Suprapubic skin (tissue), 4 donors: ENCODE measurements around the gene C1orf141. TPM values are rescaled to one million over a fixed set of nuclear protein-coding genes. Genes with fewer than 3 reads are reported as not detected.

Experiments used
- DNase-seq, 2 donors: peaks; one replicate each; pipeline ENCODE4 v3.0.0-alpha.2; 2019; ENCODE audit warnings: low spot score in 2 of 2
- H3K27ac ChIP-seq: fragments of 200-600 bp; sonication (generic); one replicate; pipeline ENCODE4 v1.5.1; 2019
- H3K27me3 ChIP-seq: fragments of 200-600 bp; sonication (generic); one replicate; pipeline ENCODE4 v1.5.1; 2019
- H3K36me3 ChIP-seq: fragments of 200-600 bp; sonication (generic); one replicate; pipeline ENCODE4 v1.5.1; 2019
- H3K4me1 ChIP-seq: fragments of 200-600 bp; sonication (generic); one replicate; pipeline ENCODE4 v1.5.1; 2019
- H3K4me3 ChIP-seq: fragments of 200-600 bp; sonication (generic); one replicate; pipeline ENCODE4 v1.5.1; 2019; ENCODE audit warnings: mild to moderate bottlenecking
- H3K9me3 ChIP-seq: fragments of 200-600 bp; sonication (generic); one replicate; pipeline ENCODE4 v1.5.1; 2019
- CTCF ChIP-seq, 2 donors: fragments of 200-600 bp in 1 of 2; fragments of 450-650 bp in 1 of 2; sonication (generic) in 1 of 2; IDR thresholded peaks; one replicate each; pipeline ENCODE4 v1.5.1; 2016 to 2019; ENCODE audit warnings: antibody characterized with exemption in 2 of 2, mild to moderate bottlenecking in 1 of 2, moderate library complexity in 1 of 2
- EP300 ChIP-seq: sonication (generic); formaldehyde crosslinking; IDR thresholded peaks from one replicate; pipeline ENCODE4 v1.6.1; 2017; ENCODE audit warnings: antibody characterized with exemption
- POLR2A ChIP-seq, 2 donors: fragments of 450-650 bp; IDR thresholded peaks; one replicate each; pipeline ENCODE4 v1.6.1; 2017; ENCODE audit warnings: antibody characterized with exemption in 2 of 2, mild to moderate bottlenecking in 2 of 2, moderate library complexity in 2 of 2
- POLR2AphosphoS5 ChIP-seq, 3 donors: sonication (generic); formaldehyde crosslinking; IDR thresholded peaks; one replicate each; pipeline ENCODE4 v1.6.1; 2017; ENCODE audit warnings: antibody characterized with exemption in 3 of 3
- WGBS: methylation state at CpG from one replicate; pipeline ENCODE4 v1.1.5; 2018; 5-methylcytosine and 5-hydroxymethylcytosine counted together
- total RNA-seq, 4 donors: library from RNA; depleted of rRNA; stranded (reverse); fragments of >200 nt; gene quantifications; one replicate each; pipeline ENCODE4 v1.1.0, GENCODE V29; 2016

The C1orf141 gene
- total RNA-seq, 4 donors from 2014 or later: not detected

- peak within 1 kb of the TSS; percentile 95 for H3K27ac ChIP-seq
- TF ChIP-seq CTCF (IDR thresholded peaks at IDR 0.05) (no peak), POLR2AphosphoS5 (IDR thresholded peaks at IDR 0.05) (peak in 2 of 3 donors; percentile 32 to 67), EP300 (no peak), POLR2A (IDR thresholded peaks at IDR 0.05) (peak in 1 of 2 donors; percentile 38)
- no peaks in the 10 kb centered on the region for H3K27me3 ChIP-seq
- H3K4me1 ChIP-seq: peaks cover 33% of the 10 kb centered on the region
- 2% methylated on average over 28 of the region's 73 CpGs for WGBS
- H3K4me3 ChIP-seq: peak within 1 kb of the TSS; percentile 90
- H3K36me3 ChIP-seq: peaks cover 5% of the 10 kb centered on the region
- no peaks in the 10 kb centered on the region for H3K9me3 ChIP-seq
- DNase-seq: peak; percentile 87
These were observed 80.7 kb downstream of the C1orf141 start, which contains the start of gene SLC35D1 for GRCh38 chr1:67053785-67054772. Gene SLC35D1, minus strand, starts transcription at chr1:67054148. Its CDS starts 135 bp downstream, at chr1:67054013.

GRCh38 chr1:67053535-67053784, 81.3 kb downstream of the C1orf141 start:
- Histone ChIP-seq H3K27me3 (no peaks in the 10 kb centered on the region), H3K4me3 (peak overlapping the region; percentile 90), H3K9me3 (no peaks in the 10 kb centered on the region), H3K36me3 (peaks cover 11% of the 10 kb centered on the region), H3K27ac (peak overlapping the region; percentile 95), H3K4me1 (peaks cover 33% of the 10 kb centered on the region)
- 0% methylated on average over 5 of the region's 34 CpGs for WGBS
- TF ChIP-seq POLR2AphosphoS5 (IDR thresholded peaks at IDR 0.05): no peak
- peak; percentile 72 to 84 for DNase-seq

GRCh38 chr1:67052741-67053534, 81.8 kb downstream of the C1orf141 start:
- Histone ChIP-seq H3K4me1 (peaks cover 33% of the 10 kb centered on the region), H3K4me3 (peak overlapping the region; percentile 90), H3K9me3 (no peaks in the 10 kb centered on the region), H3K36me3 (peaks cover 16% of the 10 kb centered on the region), H3K27me3 (no peaks in the 10 kb centered on the region), H3K27ac (peak overlapping the region; percentile 95)
- TF ChIP-seq POLR2A (IDR thresholded peaks at IDR 0.05): no peak
- TF ChIP-seq CTCF (IDR thresholded peaks at IDR 0.05): no peak
- TF ChIP-seq EP300: no peak
- TF ChIP-seq POLR2AphosphoS5 (IDR thresholded peaks at IDR 0.05): no peak
- WGBS: 3% methylated on average over 25 of the region's 25 CpGs
- peak in 1 of 2 donors; percentile 72 for DNase-seq

- no peak overlapping the region for H3K4me3 ChIP-seq
- TF ChIP-seq CTCF (IDR thresholded peaks at IDR 0.05): no peak
- TF ChIP-seq EP300: no peak
- TF ChIP-seq POLR2A (IDR thresholded peaks at IDR 0.05): no peak
- no peak for TF ChIP-seq POLR2AphosphoS5 (IDR thresholded peaks at IDR 0.05)
- H3K9me3 ChIP-seq: no peaks in the 10 kb centered on the region
- no peak overlapping the region for H3K27ac ChIP-seq
- H3K27me3 ChIP-seq: no peaks in the 10 kb centered on the region
- no peak for DNase-seq
- H3K36me3 ChIP-seq: peaks cover 32% of the 10 kb centered on the region
- peaks cover 33% of the 10 kb centered on the region for H3K4me1 ChIP-seq
- WGBS: 58% methylated on average over 4 of the region's 4 CpGs
These were observed 83.6 kb downstream of the C1orf141 start for GRCh38 chr1:67051196-67051595.

- H3K4me3 ChIP-seq: no peak overlapping the region
- no peaks in the 10 kb centered on the region for H3K9me3 ChIP-seq
- no peaks in the 10 kb centered on the region for H3K27me3 ChIP-seq
- no peak overlapping the region for H3K27ac ChIP-seq
- WGBS: 88% methylated on average over 4 of the region's 4 CpGs
- H3K4me1 ChIP-seq: no peaks in the 10 kb centered on the region
- peaks cover 79% of the 10 kb centered on the region for H3K36me3 ChIP-seq
- TF ChIP-seq CTCF (IDR thresholded peaks at IDR 0.05): no peak
- no peak for TF ChIP-seq POLR2AphosphoS5 (IDR thresholded peaks at IDR 0.05)
- TF ChIP-seq POLR2A (IDR thresholded peaks at IDR 0.05): no peak
- TF ChIP-seq EP300: no peak
- DNase-seq: no peak
These were observed 90.0 kb downstream of the C1orf141 start for GRCh38 chr1:67044631-67045270.
